ENCODE results near the gene ROBO2. TPM values are rescaled to one million over a fixed set of nuclear protein-coding genes. Genes with fewer than 3 reads are reported as not detected.

Gene ROBO2
- total RNA-seq, 2 donors from 2014 or later, result 2.5 to 2.9 TPM

DNA sequence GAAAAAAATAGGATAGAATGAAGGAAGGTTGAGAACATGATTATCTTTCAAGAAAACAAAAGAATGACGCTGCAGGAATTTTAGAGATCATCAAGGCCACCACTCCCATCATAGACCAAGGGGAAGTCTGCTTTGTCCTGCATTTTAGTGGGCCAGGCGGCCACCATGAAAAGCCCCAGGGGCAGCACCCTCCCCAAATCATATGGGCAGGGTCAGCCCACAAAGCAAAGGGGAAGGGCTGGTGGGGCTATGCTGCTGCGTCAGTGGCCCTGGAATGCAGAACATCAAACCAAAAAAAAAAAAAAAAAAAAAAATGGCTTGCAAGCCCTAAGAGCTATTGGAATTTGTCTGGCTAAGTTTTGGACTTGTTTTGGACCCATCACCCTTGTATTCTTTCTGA is 620.8 kb downstream of the ROBO2 start:
- no peak overlapping the region for H3K4me3 Mint-ChIP-seq
- TF ChIP-seq, protein P1, sequence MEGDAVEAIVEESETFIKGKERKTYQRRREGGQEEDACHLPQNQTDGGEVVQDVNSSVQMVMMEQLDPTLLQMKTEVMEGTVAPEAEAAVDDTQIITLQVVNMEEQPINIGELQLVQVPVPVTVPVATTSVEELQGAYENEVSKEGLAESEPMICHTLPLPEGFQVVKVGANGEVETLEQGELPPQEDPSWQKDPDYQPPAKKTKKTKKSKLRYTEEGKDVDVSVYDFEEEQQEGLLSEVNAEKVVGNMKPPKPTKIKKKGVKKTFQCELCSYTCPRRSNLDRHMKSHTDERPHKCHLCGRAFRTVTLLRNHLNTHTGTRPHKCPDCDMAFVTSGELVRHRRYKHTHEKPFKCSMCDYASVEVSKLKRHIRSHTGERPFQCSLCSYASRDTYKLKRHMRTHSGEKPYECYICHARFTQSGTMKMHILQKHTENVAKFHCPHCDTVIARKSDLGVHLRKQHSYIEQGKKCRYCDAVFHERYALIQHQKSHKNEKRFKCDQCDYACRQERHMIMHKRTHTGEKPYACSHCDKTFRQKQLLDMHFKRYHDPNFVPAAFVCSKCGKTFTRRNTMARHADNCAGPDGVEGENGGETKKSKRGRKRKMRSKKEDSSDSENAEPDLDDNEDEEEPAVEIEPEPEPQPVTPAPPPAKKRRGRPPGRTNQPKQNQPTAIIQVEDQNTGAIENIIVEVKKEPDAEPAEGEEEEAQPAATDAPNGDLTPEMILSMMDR (conservative IDR thresholded peaks at IDR 0.05), result no peak
- WGBS, 2 experiments (ENCODE audit: insufficient coverage in 1 of 2, insufficient read length in 1 of 2), result 90% methylated on average over 3 of the region's 3 CpGs; no CpG with 5 or more reads in 1 of the 2 experiments
- H3K9me3 Mint-ChIP-seq, result peaks cover 47% of the 10 kb centered on the region
- Histone ChIP-seq H3K36me3 (ENCODE audit: control insufficient read depth, insufficient read depth, low read length) (no peaks in the 10 kb centered on the region), H3K4me3 (ENCODE audit: low read length) (no peak overlapping the region), H3K27me3 (ENCODE audit: control insufficient read depth, insufficient read depth, low read length, poor library complexity, severe bottlenecking) (no peaks in the 10 kb centered on the region), H3K9ac (ENCODE audit: extremely low read depth, low read length, poor library complexity, severe bottlenecking) (no peak overlapping the region), H3K27ac (ENCODE audit: low read depth, low read length) (no peak overlapping the region), H3K4me1 (ENCODE audit: control insufficient read depth, insufficient read depth, low read length) (no peaks in the 10 kb centered on the region), H3K9me3 (ENCODE audit: control insufficient read depth, low read length) (peaks cover 44% of the 10 kb centered on the region)
- DNase-seq, result no peak
- no peak overlapping the region for H3K27ac Mint-ChIP-seq
- H3K27me3 Mint-ChIP-seq (ENCODE audit: insufficient read depth), result no peaks in the 10 kb centered on the region
- no peaks in the 10 kb centered on the region for H3K4me1 Mint-ChIP-seq
- peaks cover 3% of the 10 kb centered on the region for H3K36me3 Mint-ChIP-seq (ENCODE audit: low read depth)

DNA sequence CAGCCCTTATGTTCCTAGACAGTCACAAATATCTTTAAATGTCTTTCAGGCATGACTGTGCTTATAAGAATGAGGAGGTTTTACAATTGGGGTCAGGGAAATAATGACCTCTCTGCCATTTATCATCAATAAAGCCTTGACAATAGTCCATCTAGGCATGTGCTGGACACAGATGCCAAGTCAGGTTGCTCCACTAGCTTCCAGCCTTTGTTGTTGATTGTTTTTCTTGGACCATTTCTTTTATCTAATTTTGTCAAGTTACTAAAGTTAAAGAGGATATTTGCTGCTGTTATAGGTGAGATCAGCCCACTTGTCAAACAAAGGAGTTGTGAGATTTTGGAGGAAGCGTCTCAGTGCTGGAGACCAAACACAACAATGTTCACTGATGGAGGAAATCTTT is 628.0 kb downstream of the ROBO2 start:
- no peaks in the 10 kb centered on the region for H3K36me3 Mint-ChIP-seq (ENCODE audit: low read depth)
- no peaks in the 10 kb centered on the region for H3K4me1 ChIP-seq (ENCODE audit: control insufficient read depth, insufficient read depth, low read length)
- TF ChIP-seq, protein P1 (conservative IDR thresholded peaks at IDR 0.05), result no peak
- H3K36me3 ChIP-seq (ENCODE audit: control insufficient read depth, insufficient read depth, low read length), result no peaks in the 10 kb centered on the region
- H3K27me3 ChIP-seq (ENCODE audit: control insufficient read depth, insufficient read depth, low read length, poor library complexity, severe bottlenecking), result no peaks in the 10 kb centered on the region
- peaks cover 14% of the 10 kb centered on the region for H3K9me3 ChIP-seq (ENCODE audit: control insufficient read depth, low read length)
- H3K4me3 ChIP-seq (ENCODE audit: low read length), result no peak overlapping the region
- no peak for DNase-seq
- no peaks in the 10 kb centered on the region for H3K4me1 Mint-ChIP-seq
- no peak overlapping the region for H3K27ac ChIP-seq (ENCODE audit: low read depth, low read length)
- peaks cover 21% of the 10 kb centered on the region for H3K9me3 Mint-ChIP-seq
- no peak overlapping the region for H3K9ac ChIP-seq (ENCODE audit: extremely low read depth, low read length, poor library complexity, severe bottlenecking)
- no peaks in the 10 kb centered on the region for H3K27me3 Mint-ChIP-seq (ENCODE audit: insufficient read depth)
- 95 to 100% methylated on average over 1 of the region's 1 CpG for WGBS, 2 experiments (ENCODE audit: insufficient coverage in 1 of 2, insufficient read length in 1 of 2)
- H3K27ac Mint-ChIP-seq, result no peak overlapping the region
- no peak overlapping the region for H3K4me3 Mint-ChIP-seq

DNA sequence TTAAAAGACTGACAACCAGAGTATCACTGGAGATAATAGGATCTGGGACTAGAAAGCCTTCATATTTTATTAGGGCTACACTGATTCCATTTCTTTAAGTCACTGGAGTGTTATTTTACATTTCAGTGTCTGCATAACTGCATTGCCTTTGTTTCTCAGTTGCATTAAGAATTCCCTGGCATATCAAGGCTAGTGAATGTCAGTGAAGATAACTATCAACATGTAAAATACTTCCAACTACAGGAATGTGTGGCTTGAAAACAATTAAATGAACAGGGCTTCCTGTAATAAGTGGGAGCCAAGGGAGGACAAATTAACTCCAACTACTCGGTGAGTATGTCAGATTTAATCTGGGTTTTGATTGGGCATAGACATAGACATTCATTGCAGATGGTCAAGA is 628.5 kb downstream of the ROBO2 start:
- Mint-ChIP-seq H3K36me3 (ENCODE audit: low read depth) (no peaks in the 10 kb centered on the region), H3K27me3 (ENCODE audit: insufficient read depth) (no peaks in the 10 kb centered on the region), H3K4me1 (no peaks in the 10 kb centered on the region), H3K9me3 (peaks cover 16% of the 10 kb centered on the region), H3K27ac (no peak overlapping the region), H3K4me3 (no peak overlapping the region)
- WGBS, 2 experiments (ENCODE audit: insufficient coverage in 1 of 2, insufficient read length in 1 of 2), result 88 to 100% methylated on average over 1 of the region's 1 CpG
- TF ChIP-seq, protein P1 (conservative IDR thresholded peaks at IDR 0.05), result no peak
- Histone ChIP-seq H3K9me3 (ENCODE audit: control insufficient read depth, low read length) (peaks cover 9% of the 10 kb centered on the region), H3K36me3 (ENCODE audit: control insufficient read depth, insufficient read depth, low read length) (no peaks in the 10 kb centered on the region), H3K27me3 (ENCODE audit: control insufficient read depth, insufficient read depth, low read length, poor library complexity, severe bottlenecking) (no peaks in the 10 kb centered on the region), H3K27ac (ENCODE audit: low read depth, low read length) (no peak overlapping the region), H3K9ac (ENCODE audit: extremely low read depth, low read length, poor library complexity, severe bottlenecking) (no peak overlapping the region), H3K4me3 (ENCODE audit: low read length) (no peak overlapping the region), H3K4me1 (ENCODE audit: control insufficient read depth, insufficient read depth, low read length) (no peaks in the 10 kb centered on the region)
- no peak for DNase-seq
